AG04450 (cell line): Measurements from ENCODE around the gene EFCAB14. TPM values are rescaled to one million over a fixed set of nuclear protein-coding genes. Genes with fewer than 3 reads are reported as not detected.

Source experiments
- CTCF ChIA-PET: fragments of 300-600, 350-600 bp; formaldehyde crosslinking; extraction: SDS; loops from one replicate; lab custom pipeline; 2022; ENCODE audit warnings: antibody characterized with exemption, inconsistent platforms; lab: Charles Lee
- POLR2A ChIA-PET: fragments of 350-600 bp; formaldehyde crosslinking; extraction: SDS; loops from one replicate; lab custom pipeline; 2021; ENCODE audit warnings: antibody characterized with exemption, inconsistent platforms; lab: Yijun Ruan, JAX
- DNase-seq: peaks from one replicate; pipeline ENCODE4 v3.0.0-alpha.2; 2011; ENCODE audit warnings: low read depth, low spot score
- H3K27ac ChIP-seq: one replicate; pipeline ENCODE4 v1.5.1; 2012; ENCODE audit warnings: low read depth, low read length, control low read depth
- H3K27me3 ChIP-seq: one replicate; pipeline ENCODE4 v1.6.0; 2012; ENCODE audit warnings: low read length; ENCODE audit not compliant: control insufficient read depth, insufficient read depth
- H3K4me3 ChIP-seq: 2 replicates; pipeline ENCODE4 v1.5.1; 2011; ENCODE audit warnings: mild to moderate bottlenecking, low read depth, low read length, control low read depth
- H3K9me3 ChIP-seq: 2 replicates; pipeline ENCODE4 v1.5.1; 2012; ENCODE audit warnings: low read length; ENCODE audit not compliant: control insufficient read depth, insufficient read depth
- polyA plus RNA-seq: library from polyadenylated mRNA; depleted of rRNA; stranded (reverse); fragments of >200 nt; gene quantifications from 2 replicates; pipeline ENCODE4 v1.2.3, GENCODE V29; 2011
- TF ChIP-seq, protein P1 (sequence below): IDR thresholded peaks from 2 replicates; pipeline ENCODE4 v1.5.1; 2011; ENCODE audit warnings: low read depth, low read length, control low read depth, inconsistent platforms

The EFCAB14 gene
- polyA plus RNA-seq, 1 experiment = 69.9 TPM

DNA sequence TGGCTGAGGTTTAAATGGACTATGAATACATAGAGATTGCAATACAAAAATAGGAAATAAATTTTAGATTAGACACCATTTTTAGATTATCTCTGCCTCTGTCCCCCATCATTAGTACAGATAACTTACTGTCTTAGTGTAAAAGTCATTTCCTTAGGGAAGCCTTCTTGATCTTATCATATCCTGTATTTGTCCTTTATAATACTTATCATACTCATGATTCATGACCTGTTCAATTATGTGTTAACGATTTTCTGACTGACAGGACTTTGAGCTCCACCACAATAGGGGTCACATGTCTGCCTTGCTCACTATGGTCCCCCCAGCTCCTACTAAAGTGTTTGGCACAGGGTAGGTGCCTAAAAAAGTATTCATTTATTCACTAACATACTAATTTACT, 32.7 kb downstream of the EFCAB14 start:
- H3K27ac ChIP-seq = no peak overlapping the region

DNA sequence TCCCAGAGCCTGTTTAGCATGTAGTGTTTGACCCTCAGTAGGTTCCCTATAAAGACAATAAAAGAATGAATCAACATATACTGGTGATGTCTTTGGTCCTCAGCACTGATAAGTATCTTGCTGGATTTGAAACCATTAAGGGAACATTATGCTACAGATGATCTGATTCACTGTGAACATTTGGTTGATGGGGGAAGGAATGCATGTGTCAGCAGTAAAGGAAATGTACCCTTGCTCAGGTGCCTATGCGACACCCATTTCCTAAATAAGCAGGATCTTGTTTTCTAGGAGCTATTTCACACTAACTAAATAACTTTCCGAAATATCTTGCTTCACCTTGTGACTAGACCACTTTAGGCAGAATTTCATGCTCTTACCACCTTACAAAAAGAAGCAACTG, 34.2 kb downstream of the EFCAB14 start:
- Histone ChIP-seq H3K4me3 (no peak overlapping the region), H3K27me3 (no peaks in the 10 kb centered on the region), H3K27ac (no peak overlapping the region), H3K9me3 (no peaks in the 10 kb centered on the region)
- no peak for DNase-seq
- CTCF ChIA-PET = no interaction called here
- TF ChIP-seq, protein P1, sequence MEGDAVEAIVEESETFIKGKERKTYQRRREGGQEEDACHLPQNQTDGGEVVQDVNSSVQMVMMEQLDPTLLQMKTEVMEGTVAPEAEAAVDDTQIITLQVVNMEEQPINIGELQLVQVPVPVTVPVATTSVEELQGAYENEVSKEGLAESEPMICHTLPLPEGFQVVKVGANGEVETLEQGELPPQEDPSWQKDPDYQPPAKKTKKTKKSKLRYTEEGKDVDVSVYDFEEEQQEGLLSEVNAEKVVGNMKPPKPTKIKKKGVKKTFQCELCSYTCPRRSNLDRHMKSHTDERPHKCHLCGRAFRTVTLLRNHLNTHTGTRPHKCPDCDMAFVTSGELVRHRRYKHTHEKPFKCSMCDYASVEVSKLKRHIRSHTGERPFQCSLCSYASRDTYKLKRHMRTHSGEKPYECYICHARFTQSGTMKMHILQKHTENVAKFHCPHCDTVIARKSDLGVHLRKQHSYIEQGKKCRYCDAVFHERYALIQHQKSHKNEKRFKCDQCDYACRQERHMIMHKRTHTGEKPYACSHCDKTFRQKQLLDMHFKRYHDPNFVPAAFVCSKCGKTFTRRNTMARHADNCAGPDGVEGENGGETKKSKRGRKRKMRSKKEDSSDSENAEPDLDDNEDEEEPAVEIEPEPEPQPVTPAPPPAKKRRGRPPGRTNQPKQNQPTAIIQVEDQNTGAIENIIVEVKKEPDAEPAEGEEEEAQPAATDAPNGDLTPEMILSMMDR = no peak
- POLR2A ChIA-PET = no interaction called here

More for the DNA sequence above, 32.7 kb downstream of the EFCAB14 start:
- POLR2A ChIA-PET = no interaction called here
- no peaks in the 10 kb centered on the region for H3K9me3 ChIP-seq
- CTCF ChIA-PET = interaction anchor here (2.0 kb wide), 1 partner anchor 39 kb away, joined by 6 read pairs; no protein-coding TSS in a partner anchor
- no peak for DNase-seq
- TF ChIP-seq, protein P1 = no peak
- no peaks in the 10 kb centered on the region for H3K27me3 ChIP-seq
- no peak overlapping the region for H3K4me3 ChIP-seq

DNA sequence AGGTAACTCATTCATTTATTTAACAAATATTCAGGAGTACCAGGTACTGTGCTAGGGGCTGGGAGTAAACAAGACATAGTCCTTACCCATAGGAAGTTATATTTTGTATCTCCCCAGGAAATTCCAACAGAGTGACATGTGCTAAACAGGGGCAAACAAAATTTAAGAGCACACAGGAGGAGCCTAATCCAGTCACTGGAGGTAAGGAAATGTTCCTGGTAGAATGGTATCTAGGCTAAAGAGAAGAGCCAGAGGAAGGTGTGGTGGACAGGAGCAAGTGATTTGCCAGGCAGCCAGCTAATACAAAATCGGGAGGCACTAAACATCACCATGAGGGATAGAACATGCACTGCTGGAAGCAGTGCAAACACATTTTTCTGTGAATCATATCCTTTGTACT, 36.9 kb downstream of the EFCAB14 start:
- Histone ChIP-seq H3K4me3 (no peak overlapping the region), H3K27ac (no peak overlapping the region), H3K9me3 (no peaks in the 10 kb centered on the region), H3K27me3 (no peaks in the 10 kb centered on the region)
- no peak for DNase-seq
- ChIA-PET CTCF (interaction anchor here (0.9 kb wide), 1 partner anchor 43 kb away, joined by 4 read pairs; no protein-coding TSS in a partner anchor), POLR2A (no interaction called here)
- TF ChIP-seq, protein P1 = no peak

DNA sequence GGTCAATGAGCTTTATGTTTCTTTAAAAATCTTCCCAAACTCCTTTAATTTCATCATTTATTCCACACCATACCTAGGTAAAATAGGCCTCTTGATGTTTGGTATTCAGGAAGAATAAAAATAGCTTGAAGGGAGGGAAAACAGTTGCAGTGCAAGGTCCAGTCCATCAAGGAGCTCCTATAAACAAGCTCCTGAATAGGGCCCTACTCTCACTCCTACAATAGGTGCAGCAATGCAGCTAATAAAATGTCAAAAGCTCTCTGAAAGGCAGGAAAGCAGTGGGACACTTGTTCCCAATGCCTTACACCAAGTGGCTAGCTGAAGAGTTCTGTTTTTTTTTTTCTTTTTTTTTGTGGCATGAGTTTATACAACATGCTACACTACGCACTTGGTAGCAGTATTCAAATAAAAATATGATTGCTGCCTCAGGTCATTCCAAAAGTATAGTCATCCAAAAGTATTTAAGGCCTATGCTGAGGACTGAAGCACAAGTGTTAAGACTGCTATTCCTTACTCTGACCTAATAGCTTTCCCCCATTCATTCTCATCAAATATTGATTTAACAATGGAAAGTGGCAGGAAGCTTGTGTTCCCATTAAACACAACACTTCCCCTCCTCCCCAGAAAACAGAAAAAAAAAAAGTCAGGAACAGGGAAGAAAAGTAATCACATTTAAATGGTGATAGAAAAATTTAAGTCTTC, 37.4 kb downstream of the EFCAB14 start:
- ChIA-PET POLR2A (no interaction called here), CTCF (interaction anchor here (0.7 to 0.9 kb wide), 3 partner anchors 43 to 275 kb away, joined by 3 to 7 read pairs (median 4); no protein-coding TSS in a partner anchor)
- Histone ChIP-seq H3K27me3 (no peaks in the 10 kb centered on the region), H3K27ac (no peak overlapping the region), H3K4me3 (no peak overlapping the region), H3K9me3 (no peaks in the 10 kb centered on the region)
- TF ChIP-seq, protein P1 = no peak
- no peak for DNase-seq

DNA sequence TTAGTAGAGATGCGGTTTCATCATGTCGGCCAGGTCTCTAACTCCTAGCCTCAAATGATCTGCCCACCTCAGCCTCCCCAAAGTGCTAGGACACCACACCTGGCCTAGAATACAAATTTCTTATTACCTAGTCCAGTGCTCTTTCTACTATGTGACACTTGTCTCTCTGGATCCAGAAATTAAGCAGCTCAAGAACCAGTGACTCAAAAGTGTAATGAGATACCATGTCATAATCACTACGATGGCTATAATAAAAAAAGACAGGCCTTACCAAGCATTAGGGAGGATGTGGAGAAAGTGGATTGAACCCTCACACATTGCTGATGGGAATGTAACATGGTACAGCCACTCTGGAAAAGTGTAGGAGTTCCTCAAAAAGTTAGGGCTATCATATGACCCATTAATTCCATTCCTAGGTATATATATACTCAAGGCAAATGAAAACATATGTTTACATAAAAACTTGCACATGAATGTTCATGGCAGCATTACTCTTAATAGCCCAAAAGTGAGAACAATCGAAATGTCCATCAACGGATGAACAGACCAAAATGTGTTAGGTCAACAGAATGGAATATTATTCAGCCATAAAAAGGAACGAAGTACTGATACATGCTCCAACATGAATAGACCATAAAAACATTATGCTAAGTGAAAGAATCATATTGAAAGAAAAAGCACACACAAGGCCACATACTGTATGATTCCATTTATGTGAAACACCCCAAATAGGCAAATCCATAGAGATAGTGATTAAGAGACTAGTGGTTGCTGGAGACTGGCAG, 38.9 kb downstream of the EFCAB14 start:
- Histone ChIP-seq H3K27ac (no peak overlapping the region), H3K9me3 (no peaks in the 10 kb centered on the region), H3K27me3 (no peaks in the 10 kb centered on the region), H3K4me3 (no peak overlapping the region)
- POLR2A ChIA-PET = no interaction called here
- CTCF ChIA-PET = no interaction called here
- TF ChIP-seq, protein P1 = no peak
- no peak for DNase-seq
